Measurements from ENCODE around the gene FGF1.

Gene FGF1

GRCh38 chr5:142610176-142611001 is 75.5 kb downstream of the FGF1 start:
- Mint-ChIP-seq H3K4me3 (no peak overlapping the region), H3K9me3 (no peaks in the 10 kb centered on the region), H3K27ac (no peak overlapping the region), H3K27me3 (peaks cover 13% of the 10 kb centered on the region), H3K36me3 (ENCODE audit: low read depth) (no peaks in the 10 kb centered on the region), H3K4me1 (peaks cover 2% of the 10 kb centered on the region)
- ATAC-seq (no peak), DNase-seq (no peak)

- no peak for ATAC-seq
- no peaks in the 10 kb centered on the region for H3K36me3 Mint-ChIP-seq (ENCODE audit: low read depth)
- peaks cover 2% of the 10 kb centered on the region for H3K4me1 Mint-ChIP-seq
- no peak overlapping the region for H3K27ac Mint-ChIP-seq
- H3K9me3 Mint-ChIP-seq: no peaks in the 10 kb centered on the region
- peaks cover 17% of the 10 kb centered on the region for H3K27me3 Mint-ChIP-seq
- H3K4me3 Mint-ChIP-seq: no peak overlapping the region
- no peak for DNase-seq
Measured at GRCh38 chr5:142609142-142609541, 76.7 kb downstream of the FGF1 start.

- no peak for ATAC-seq
- Mint-ChIP-seq H3K27me3 (peaks cover 23% of the 10 kb centered on the region), H3K4me1 (peaks cover 2% of the 10 kb centered on the region), H3K36me3 (ENCODE audit: low read depth) (no peaks in the 10 kb centered on the region), H3K9me3 (no peaks in the 10 kb centered on the region), H3K27ac (no peak overlapping the region), H3K4me3 (no peak overlapping the region)
- no peak for DNase-seq
Measured at GRCh38 chr5:142608081-142608480, 77.8 kb downstream of the FGF1 start.

DNA sequence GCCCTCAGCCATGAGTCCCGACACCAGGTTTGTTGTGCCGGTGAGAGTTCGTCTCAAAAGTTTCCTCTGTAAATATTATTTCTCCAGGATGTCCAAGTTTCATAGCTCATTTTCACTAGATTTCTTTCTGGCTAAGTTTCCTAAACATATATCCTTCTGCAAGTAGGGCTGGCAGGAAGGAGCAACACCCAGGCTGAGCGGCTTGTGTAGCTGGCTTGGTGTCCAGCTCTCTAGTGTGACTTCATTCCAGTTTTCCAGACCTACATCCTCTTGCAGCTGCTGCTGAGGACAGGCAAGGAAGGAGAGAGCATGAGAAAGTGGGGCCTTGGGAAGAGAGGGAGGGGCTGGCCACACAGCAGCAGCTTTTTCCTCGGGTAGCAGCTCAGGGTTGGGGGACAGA is 80.3 kb downstream of the FGF1 start:
- DNase-seq (no peak), ATAC-seq (no peak)
- Mint-ChIP-seq H3K9me3 (no peaks in the 10 kb centered on the region), H3K27ac (no peak overlapping the region), H3K4me1 (no peaks in the 10 kb centered on the region), H3K36me3 (ENCODE audit: low read depth) (no peaks in the 10 kb centered on the region), H3K27me3 (peaks cover 19% of the 10 kb centered on the region), H3K4me3 (no peak overlapping the region)

DNA sequence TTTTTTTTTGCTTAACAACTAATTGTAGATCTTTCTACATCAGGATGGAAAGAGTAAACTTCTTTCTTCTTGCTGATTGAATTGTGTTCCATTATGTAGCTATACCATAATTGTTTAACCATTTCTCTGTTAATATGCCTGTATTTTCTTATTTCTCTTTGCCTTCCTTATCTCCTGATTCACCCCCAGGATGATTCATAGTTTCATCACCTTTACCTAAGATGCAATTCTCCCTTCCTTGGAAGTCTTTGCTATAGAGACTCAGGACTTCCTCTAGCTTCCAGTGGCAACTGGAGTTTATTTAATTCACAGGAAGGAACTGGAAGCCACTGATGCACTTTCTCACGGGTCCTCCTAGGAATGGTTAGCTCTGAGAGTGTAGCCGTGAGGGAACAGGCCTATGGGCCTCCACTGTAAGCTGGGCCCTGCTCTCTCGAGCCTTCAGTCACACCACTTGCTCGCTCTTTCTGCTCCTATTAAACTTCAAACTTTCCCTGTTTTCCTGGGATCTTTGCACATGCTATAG is 83.1 kb downstream of the FGF1 start:
- Mint-ChIP-seq H3K4me1 (peaks cover 2% of the 10 kb centered on the region), H3K36me3 (ENCODE audit: low read depth) (no peaks in the 10 kb centered on the region), H3K27me3 (peaks cover 28% of the 10 kb centered on the region), H3K9me3 (no peaks in the 10 kb centered on the region), H3K4me3 (no peak overlapping the region), H3K27ac (no peak overlapping the region)
- no peak for DNase-seq
- no peak for ATAC-seq

DNA sequence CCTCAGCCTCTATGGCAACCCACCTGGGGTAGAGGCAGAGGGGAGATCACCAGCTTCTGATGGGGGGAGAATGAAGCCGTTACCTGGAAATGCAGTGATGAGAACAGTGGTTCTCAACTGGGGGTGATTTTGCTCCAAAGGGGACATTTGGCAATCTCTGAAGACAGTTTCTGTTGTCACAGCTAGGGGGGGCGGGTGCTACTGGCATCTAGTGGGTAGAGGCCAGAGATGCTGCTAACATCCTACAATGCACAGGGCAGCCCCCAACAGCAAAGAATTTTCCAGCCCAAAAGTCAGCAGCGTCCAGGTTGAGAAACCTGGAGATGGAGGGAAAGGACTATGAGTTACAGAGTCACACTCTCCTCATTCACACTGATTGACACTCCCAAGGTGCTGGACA is 84.5 kb downstream of the FGF1 start:
- Mint-ChIP-seq H3K36me3 (ENCODE audit: low read depth) (no peaks in the 10 kb centered on the region), H3K4me3 (no peak overlapping the region), H3K27me3 (peaks cover 28% of the 10 kb centered on the region), H3K27ac (no peak overlapping the region), H3K9me3 (no peaks in the 10 kb centered on the region), H3K4me1 (peaks cover 2% of the 10 kb centered on the region)
- DNase-seq (no peak), ATAC-seq (no peak)

DNA sequence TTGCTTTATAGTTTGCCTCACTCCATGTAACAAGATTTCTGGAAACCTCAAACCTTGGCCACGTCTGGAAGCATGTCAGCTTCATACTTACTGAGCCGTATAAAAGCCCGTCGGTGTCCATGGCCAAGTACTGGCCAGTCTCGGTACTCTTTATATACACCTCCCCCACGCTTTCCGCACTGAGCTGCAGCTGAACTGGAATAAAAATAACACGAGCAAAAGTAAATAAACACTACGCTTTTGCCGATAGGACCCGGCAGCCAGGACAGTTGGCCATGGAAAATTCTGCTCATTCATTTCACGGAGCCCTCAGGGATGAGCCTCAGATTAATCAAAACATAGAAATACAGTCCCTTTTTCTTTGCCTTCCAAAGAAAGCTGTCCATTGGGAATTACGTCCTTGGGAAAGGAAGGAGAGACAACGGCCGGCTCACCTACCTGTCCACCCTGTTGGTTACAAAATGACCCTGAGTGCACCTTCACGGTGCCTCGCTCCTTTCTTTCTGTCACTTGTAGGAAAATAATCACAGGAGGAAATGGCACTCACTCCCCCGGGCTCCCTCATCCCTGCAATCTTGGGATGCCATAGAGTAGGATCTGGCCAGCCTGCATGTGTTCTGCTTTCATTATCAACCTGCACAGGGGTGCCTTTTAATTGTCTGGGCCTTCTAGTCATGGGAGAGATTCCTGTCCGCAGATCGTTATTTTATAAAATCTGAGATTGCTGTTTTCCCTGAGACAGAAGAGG is 85.1 kb downstream of the FGF1 start:
- Mint-ChIP-seq H3K4me3 (no peak overlapping the region), H3K27ac (no peak overlapping the region), H3K27me3 (peaks cover 30% of the 10 kb centered on the region), H3K4me1 (peaks cover 2% of the 10 kb centered on the region), H3K9me3 (no peaks in the 10 kb centered on the region), H3K36me3 (ENCODE audit: low read depth) (no peaks in the 10 kb centered on the region)
- DNase-seq: no peak
- ATAC-seq: no peak

- Mint-ChIP-seq H3K4me1 (peaks cover 2% of the 10 kb centered on the region), H3K27ac (no peak overlapping the region), H3K9me3 (no peaks in the 10 kb centered on the region), H3K36me3 (ENCODE audit: low read depth) (no peaks in the 10 kb centered on the region), H3K27me3 (peaks cover 35% of the 10 kb centered on the region), H3K4me3 (no peak overlapping the region)
- DNase-seq (no peak), ATAC-seq (no peak)
Measured at GRCh38 chr5:142600092-142600491, 85.8 kb downstream of the FGF1 start.

GRCh38 chr5:142598338-142598700 is 87.6 kb downstream of the FGF1 start:
- H3K36me3 Mint-ChIP-seq (ENCODE audit: low read depth): no peaks in the 10 kb centered on the region
- DNase-seq (no peak), ATAC-seq (no peak)
- no peak overlapping the region for H3K4me3 Mint-ChIP-seq
- peaks cover 2% of the 10 kb centered on the region for H3K4me1 Mint-ChIP-seq
- H3K9me3 Mint-ChIP-seq: no peaks in the 10 kb centered on the region
- H3K27ac Mint-ChIP-seq: no peak overlapping the region
- H3K27me3 Mint-ChIP-seq: peaks cover 31% of the 10 kb centered on the region

GRCh38 chr5:142597546-142598337 is 88.1 kb downstream of the FGF1 start:
- peak; percentile 68 for ATAC-seq
- Mint-ChIP-seq H3K36me3 (ENCODE audit: low read depth) (no peaks in the 10 kb centered on the region), H3K4me1 (peaks cover 2% of the 10 kb centered on the region), H3K27me3 (peaks cover 30% of the 10 kb centered on the region), H3K9me3 (no peaks in the 10 kb centered on the region), H3K27ac (no peak overlapping the region), H3K4me3 (no peak overlapping the region)
- DNase-seq: peak; percentile 18

DNA sequence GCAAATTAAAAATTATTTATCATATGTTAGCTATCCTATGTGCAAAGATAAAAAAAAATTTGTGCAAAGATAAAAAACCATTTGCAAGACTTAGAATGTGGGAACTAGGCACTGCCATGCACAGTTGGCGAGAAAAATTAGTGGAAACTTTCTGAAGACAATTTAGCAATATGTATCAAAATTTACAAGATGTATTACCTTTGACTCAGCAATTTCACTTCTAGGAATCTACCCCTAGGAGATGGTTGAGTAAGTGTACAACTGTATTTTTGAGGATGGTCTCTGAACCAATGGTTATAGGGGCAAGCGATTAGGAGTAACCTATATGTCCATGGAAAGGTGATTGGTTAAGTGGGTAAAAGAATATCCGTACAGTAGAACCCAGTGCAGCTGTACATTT is 88.9 kb downstream of the FGF1 start:
- H3K27ac Mint-ChIP-seq: no peak overlapping the region
- DNase-seq (no peak), ATAC-seq (no peak)
- peaks cover 26% of the 10 kb centered on the region for H3K27me3 Mint-ChIP-seq
- no peak overlapping the region for H3K4me3 Mint-ChIP-seq
- no peaks in the 10 kb centered on the region for H3K9me3 Mint-ChIP-seq
- no peaks in the 10 kb centered on the region for H3K36me3 Mint-ChIP-seq (ENCODE audit: low read depth)
- peaks cover 2% of the 10 kb centered on the region for H3K4me1 Mint-ChIP-seq

- DNase-seq: no peak
- Mint-ChIP-seq H3K4me1 (no peaks in the 10 kb centered on the region), H3K27ac (no peak overlapping the region), H3K4me3 (no peak overlapping the region), H3K36me3 (ENCODE audit: low read depth) (no peaks in the 10 kb centered on the region), H3K27me3 (peaks cover 23% of the 10 kb centered on the region), H3K9me3 (no peaks in the 10 kb centered on the region)
- ATAC-seq: no peak
Measured at GRCh38 chr5:142592365-142592764, 93.5 kb downstream of the FGF1 start.

GRCh38 chr5:142590451-142591231 is 95.2 kb downstream of the FGF1 start:
- no peaks in the 10 kb centered on the region for H3K9me3 Mint-ChIP-seq
- ATAC-seq (no peak), DNase-seq (no peak)
- no peak overlapping the region for H3K27ac Mint-ChIP-seq
- no peak overlapping the region for H3K4me3 Mint-ChIP-seq
- H3K27me3 Mint-ChIP-seq: peaks cover 20% of the 10 kb centered on the region
- no peaks in the 10 kb centered on the region for H3K4me1 Mint-ChIP-seq
- H3K36me3 Mint-ChIP-seq (ENCODE audit: low read depth): no peaks in the 10 kb centered on the region

DNA sequence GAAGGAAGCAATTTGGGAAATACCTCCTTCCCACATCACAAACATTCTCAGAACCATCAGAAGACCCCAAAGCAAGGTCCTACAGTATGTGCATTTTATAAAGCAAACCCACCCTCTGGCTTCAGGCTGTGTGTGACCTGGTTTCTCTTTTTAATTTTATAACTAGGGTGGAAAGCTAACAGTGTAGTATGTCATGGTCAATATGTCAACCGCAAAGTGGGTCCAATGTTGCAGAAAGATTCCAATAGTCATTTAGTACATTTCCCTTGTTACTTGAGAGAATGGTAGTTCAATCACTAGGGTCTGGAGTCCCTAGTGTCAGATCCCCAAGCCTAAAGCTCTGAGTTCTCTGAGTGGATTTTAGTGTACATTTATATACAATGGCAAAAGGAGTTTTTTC is 96.2 kb downstream of the FGF1 start:
- H3K9me3 Mint-ChIP-seq: no peaks in the 10 kb centered on the region
- peaks cover 2% of the 10 kb centered on the region for H3K4me1 Mint-ChIP-seq
- H3K4me3 Mint-ChIP-seq: no peak overlapping the region
- no peak overlapping the region for H3K27ac Mint-ChIP-seq
- no peak for ATAC-seq
- H3K27me3 Mint-ChIP-seq: peaks cover 16% of the 10 kb centered on the region
- DNase-seq: no peak
- no peaks in the 10 kb centered on the region for H3K36me3 Mint-ChIP-seq (ENCODE audit: low read depth)
